ENCODE measurements around the gene ACVR1. TPM values are rescaled to one million over a fixed set of nuclear protein-coding genes. Genes with fewer than 3 reads are reported as not detected.

ACVR1 gene
- total and polyA plus RNA-seq, 9 of the 15 experiments (the other 6 are each of a cell fraction or from before 2014, with no cell fraction given): 3.8 to 14.3 (median 6.9) TPM

DNA sequence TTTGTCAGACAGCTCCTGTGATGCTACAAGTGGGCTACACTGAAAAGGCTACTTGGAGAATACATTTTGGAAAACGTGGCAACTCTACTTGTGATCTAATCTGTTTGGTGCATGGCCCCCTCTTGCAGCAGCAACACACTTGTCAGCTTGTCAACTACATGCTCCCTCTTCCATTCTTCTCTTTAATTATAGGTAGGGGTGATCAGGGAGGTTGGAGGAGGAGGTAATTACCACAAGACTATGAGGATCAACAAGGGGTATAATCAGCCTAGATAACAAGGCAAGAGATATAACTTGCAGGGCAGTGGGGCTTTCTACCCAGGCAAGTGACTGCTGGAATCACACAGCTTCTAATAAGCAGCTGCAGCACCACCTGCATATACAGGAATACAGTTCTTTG lies 104.9 kb downstream of the ACVR1 start:
- ChIA-PET CTCF (ENCODE audit: low intra/inter-chr PET ratio) (no interaction called here), POLR2A (interaction anchor here (0.7 to 1.5 kb wide), 2 partner anchors 9 to 35 kb away, joined by 3 to 7 read pairs; no protein-coding TSS in a partner anchor)
- intact Hi-C loops (cut with micrococcal nuclease): no loop called here
- Histone ChIP-seq H3K9me3 (replicated peaks; ENCODE audit: control insufficient read depth, insufficient read depth, low read depth, low read length) (no peaks in the 10 kb centered on the region), H3K9ac (ENCODE audit: insufficient read depth in 1 of 2, low read depth in 2 of 2, low read length in 2 of 2) (no peak overlapping the region), H3K27ac (ENCODE audit: extremely low read depth, low read depth, low read length) (no peak overlapping the region), H2AFZ (ENCODE audit: low read depth, low read length) (no peak overlapping the region), H3K4me2 (ENCODE audit: insufficient read depth, low read length) (no peak overlapping the region), H3K4me3 (no peak overlapping the region), H3K4me1 (replicated peaks in 1 of 2; ENCODE audit: control insufficient read depth in 2 of 2, insufficient read depth in 2 of 2, low read length in 2 of 2) (no peaks in the 10 kb centered on the region), H3K27me3 (ENCODE audit: control insufficient read depth in 2 of 2, insufficient read depth in 2 of 2, low read length in 2 of 2) (no peaks in the 10 kb centered on the region), H3K9me1 (ENCODE audit: control insufficient read depth, insufficient read depth, low read length) (no peaks in the 10 kb centered on the region), H3K36me3 (ENCODE audit: control insufficient read depth, insufficient read depth, low read length) (peaks cover 36% of the 10 kb centered on the region), H3K79me2 (ENCODE audit: control insufficient read depth, insufficient read depth, low read length) (no peaks in the 10 kb centered on the region), H4K20me1 (replicated peaks; ENCODE audit: control insufficient read depth, insufficient read depth, low read length) (no peaks in the 10 kb centered on the region)
- in situ Hi-C loops (cut with MboI): loop anchor here (10.0 kb wide), 1 partner anchor 974 kb away; no protein-coding TSS in a partner anchor
- ATAC-seq: no peak
- TF ChIP-seq TAF7 (tag; IDR thresholded peaks at IDR 0.05) (no peak), ILF3 (IDR thresholded peaks at IDR 0.05; ENCODE audit: borderline replicate concordance) (no peak), HIVEP1 (CRISPR knock-in tag; IDR thresholded peaks at IDR 0.05) (no peak), KDM1A (IDR thresholded peaks at IDR 0.05) (no peak), NONO (IDR thresholded peaks at IDR 0.05; ENCODE audit: low read depth in 2 of 2, low read length in 1 of 2) (no peak)
- DNase-seq (ENCODE audit: extremely low read depth in 1 of 4, low spot score in 3 of 4): no peak
- BruUV-seq (replicated peaks): no TSS peak
- 6% methylated on average over 1 of the region's 1 CpG for WGBS (ENCODE audit: insufficient coverage, low coverage, missing lambda C conversion rate)
- no peak for FAIRE-seq

DNA sequence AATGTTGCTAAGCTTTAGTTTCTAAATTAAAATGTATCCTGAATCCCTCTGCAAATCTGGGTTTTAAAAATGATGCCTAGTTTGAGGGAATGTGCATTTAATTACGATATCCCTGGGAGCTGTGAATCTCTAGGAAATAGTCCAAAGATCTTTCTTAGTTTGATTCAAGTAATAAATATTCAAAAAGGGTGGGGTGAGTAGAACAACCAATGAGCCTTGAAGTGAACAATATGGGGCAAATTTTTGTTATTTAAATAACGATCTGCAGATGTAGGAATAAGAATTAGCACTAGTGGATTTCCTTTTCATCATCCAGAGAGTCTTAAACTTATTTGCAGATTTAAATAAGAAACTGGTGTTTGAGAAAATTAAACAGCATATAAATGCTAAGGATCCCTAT lies 106.3 kb downstream of the ACVR1 start:
- POLR2A ChIA-PET: no interaction called here
- no peaks in the 10 kb centered on the region for H4K20me1 ChIP-seq (replicated peaks; ENCODE audit: control insufficient read depth, insufficient read depth, low read length)
- ATAC-seq (no peak), FAIRE-seq (no peak), DNase-seq (ENCODE audit: extremely low read depth in 1 of 4, low spot score in 3 of 4) (no peak)
- H3K9ac ChIP-seq (ENCODE audit: insufficient read depth in 1 of 2, low read depth in 2 of 2, low read length in 2 of 2): no peak overlapping the region
- no TSS peak for BruUV-seq (replicated peaks)
- 58% methylated on average over 2 of the region's 2 CpGs for WGBS (ENCODE audit: insufficient coverage, low coverage, missing lambda C conversion rate)
- H3K9me1 ChIP-seq (ENCODE audit: control insufficient read depth, insufficient read depth, low read length): no peaks in the 10 kb centered on the region
- CTCF ChIA-PET (ENCODE audit: low intra/inter-chr PET ratio): no interaction called here
- no peaks in the 10 kb centered on the region for H3K79me2 ChIP-seq (ENCODE audit: control insufficient read depth, insufficient read depth, low read length)
- H3K9me3 ChIP-seq (replicated peaks; ENCODE audit: control insufficient read depth, insufficient read depth, low read depth, low read length): no peaks in the 10 kb centered on the region
- H3K4me2 ChIP-seq (ENCODE audit: insufficient read depth, low read length): no peak overlapping the region
- no peak overlapping the region for H3K4me3 ChIP-seq
- H3K36me3 ChIP-seq (ENCODE audit: control insufficient read depth, insufficient read depth, low read length): peaks cover 38% of the 10 kb centered on the region
- no peak overlapping the region for H2AFZ ChIP-seq (ENCODE audit: low read depth, low read length)
- no peak overlapping the region for H3K27ac ChIP-seq (ENCODE audit: extremely low read depth, low read depth, low read length)
- intact Hi-C loops (cut with micrococcal nuclease) (loop anchor here (10.0 kb wide), 1 partner anchor 975 kb away; no protein-coding TSS in a partner anchor), in situ Hi-C loops (cut with MboI) (loop anchor here (10.0 kb wide), 1 partner anchor 975 kb away; no protein-coding TSS in a partner anchor)
- H3K4me1 ChIP-seq (replicated peaks in 1 of 2; ENCODE audit: control insufficient read depth in 2 of 2, insufficient read depth in 2 of 2, low read length in 2 of 2): no peaks in the 10 kb centered on the region
- H3K27me3 ChIP-seq (ENCODE audit: control insufficient read depth in 2 of 2, insufficient read depth in 2 of 2, low read length in 2 of 2): no peaks in the 10 kb centered on the region
- TF ChIP-seq SIN3B (IDR thresholded peaks at IDR 0.05; ENCODE audit: low read depth) (no peak), CSDE1 (IDR thresholded peaks at IDR 0.05) (no peak), CCNT2 (IDR thresholded peaks at IDR 0.05; ENCODE audit: borderline replicate concordance, extremely low read depth, insufficient read length, low read depth, low read length) (no peak), SETDB1 (IDR thresholded peaks at IDR 0.05; ENCODE audit: low read length) (no peak), SIX5 (IDR thresholded peaks at IDR 0.05; ENCODE audit: borderline replicate concordance in 1 of 2, insufficient read depth in 1 of 2, low read depth in 1 of 2, low read length in 2 of 2) (no peak), GATA2 (CRISPR knock-in tag; IDR thresholded peaks at IDR 0.05) (no peak), MTA1 (IDR thresholded peaks at IDR 0.05; ENCODE audit: borderline replicate concordance) (no peak), SOX6 (IDR thresholded peaks at IDR 0.05) (no peak), SP2 (IDR thresholded peaks at IDR 0.05; ENCODE audit: extremely low read depth, low read depth, low read length, poor library complexity, severe bottlenecking) (no peak), CBX2 (IDR thresholded peaks at IDR 0.05; ENCODE audit: insufficient read depth, low read length, poor library complexity, severe bottlenecking) (no peak), ZNF57 (CRISPR knock-in tag; IDR thresholded peaks at IDR 0.05) (no peak), PCBP1 (IDR thresholded peaks at IDR 0.05; ENCODE audit: low read depth, low read length, poor library complexity, severe bottlenecking) (no peak), NCOA6 (IDR thresholded peaks at IDR 0.05) (no peak)
- TF ChIP-seq, protein P1, sequence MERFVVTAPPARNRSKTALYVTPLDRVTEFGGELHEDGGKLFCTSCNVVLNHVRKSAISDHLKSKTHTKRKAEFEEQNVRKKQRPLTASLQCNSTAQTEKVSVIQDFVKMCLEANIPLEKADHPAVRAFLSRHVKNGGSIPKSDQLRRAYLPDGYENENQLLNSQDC (CRISPR knock-in tag; IDR thresholded peaks at IDR 0.05): no peak

Measured in K562 (cell line).